Fibroblast of lung (primary cell): ENCODE data around the gene HS1BP3. TPM values are rescaled to one million over a fixed set of nuclear protein-coding genes. Genes with fewer than 3 reads are reported as not detected.
A peak's percentile ranks its signal among the peaks of the same experiment; 100 is the strongest.

Source experiments
- DNase-seq, 2 donors: peaks; one replicate each; pipeline versions ENCODE4 v3.0.0 to v3.0.0-alpha.2; 2010; ENCODE audit warnings: low read depth in 2 of 2
- H2AFZ ChIP-seq: 2 replicates; pipeline ENCODE4 v1.5.1; 2012; ENCODE audit warnings: low read length, control low read depth, inconsistent platforms
- H3K27ac ChIP-seq: 2 replicates; pipeline ENCODE4 v1.5.1; 2011; ENCODE audit warnings: low read length, control low read depth; ENCODE audit not compliant: insufficient read depth
- H3K27me3 ChIP-seq: 2 replicates; pipeline ENCODE4 v1.5.1; 2011; ENCODE audit warnings: mild to moderate bottlenecking, low read length; ENCODE audit not compliant: control insufficient read depth, insufficient read depth
- H3K36me3 ChIP-seq: 2 replicates; pipeline ENCODE4 v1.5.1; 2011; ENCODE audit warnings: low read length; ENCODE audit not compliant: control insufficient read depth, insufficient read depth
- H3K4me1 ChIP-seq: 2 replicates; pipeline ENCODE4 v1.5.1; 2011; ENCODE audit warnings: low read length; ENCODE audit not compliant: control insufficient read depth, insufficient read depth; ENCODE audit errors: extremely low read depth
- H3K4me2 ChIP-seq: 2 replicates; pipeline ENCODE4 v1.5.1; 2011; ENCODE audit warnings: low read length, control low read depth; ENCODE audit not compliant: insufficient read depth; ENCODE audit errors: extremely low read depth
- H3K4me3 ChIP-seq, 4 experiments: fragments of 200-600 bp in 1 of 4; sonication (generic) in 1 of 4; replicated peaks in 1 of 4; 2 replicates each; pipeline ENCODE4 v1.5.1; 2011 to 2016; ENCODE audit warnings: low read length in 4 of 4, low read depth in 3 of 4, mild to moderate bottlenecking in 3 of 4, control low read depth in 2 of 4, inconsistent platforms in 1 of 4, mixed read lengths in 1 of 4; ENCODE audit not compliant: insufficient read depth in 1 of 4; ENCODE audit errors: control extremely low read depth in 1 of 4
- H3K79me2 ChIP-seq: 2 replicates; pipeline ENCODE4 v1.5.1; 2012; ENCODE audit warnings: mild to moderate bottlenecking, low read length, inconsistent platforms; ENCODE audit not compliant: control insufficient read depth, insufficient read depth
- H3K9ac ChIP-seq: 2 replicates; pipeline ENCODE4 v1.5.1; 2011; ENCODE audit warnings: mild to moderate bottlenecking, low read length, control low read depth; ENCODE audit not compliant: insufficient read depth
- H3K9me3 ChIP-seq: 2 replicates; pipeline ENCODE4 v1.5.1; 2012; ENCODE audit warnings: low read depth, low read length; ENCODE audit not compliant: control insufficient read depth, insufficient read depth
- H4K20me1 ChIP-seq: 2 replicates; pipeline ENCODE4 v1.5.1; 2011; ENCODE audit warnings: low read length; ENCODE audit not compliant: control insufficient read depth, insufficient read depth; ENCODE audit errors: extremely low read depth
- CTCF ChIP-seq, 2 donors: IDR thresholded peaks in 1 of 2; conservative IDR thresholded peaks in 1 of 2; 1 replicate in 1 of 2; 2 replicates in 1 of 2; pipeline ENCODE4 v1.5.1; 2011 to 2012; ENCODE audit warnings: low read length in 2 of 2, control low read depth in 1 of 2, inconsistent platforms in 1 of 2, low read depth in 1 of 2, mild to moderate bottlenecking in 1 of 2
- EZH2 ChIP-seq: IDR thresholded peaks from 2 replicates; pipeline ENCODE4 v1.5.1; 2012; ENCODE audit warnings: low read length, control low read depth, mild to moderate bottlenecking; ENCODE audit errors: missing control alignments
- polyA plus RNA-seq, 2 donors: library from polyadenylated mRNA; depleted of rRNA in 1 of 2; stranded (reverse) in 1 of 2; unstranded in 1 of 2; fragments of >200 nt; gene quantifications; 2 replicates each; pipeline ENCODE4 v1.2.1, GENCODE V29; 2011 to 2012; ENCODE audit warnings: missing spikeins in 1 of 2
- total RNA-seq: library from RNA; depleted of rRNA; stranded (reverse); fragments of >200 nt; gene quantifications from 2 replicates; pipeline ENCODE4 v1.2.1, GENCODE V29; 2014

The HS1BP3 gene
- total and polyA plus RNA-seq, 2 donors (not counting 1 experiment from before 2014, with no cell fraction given), result 17.8 to 38.1 TPM

- Histone ChIP-seq H3K4me1 (peaks cover 46% of the 10 kb centered on the region), H3K27me3 (no peaks in the 10 kb centered on the region), H3K79me2 (no peaks in the 10 kb centered on the region), H3K4me2 (no peak overlapping the region), H3K36me3 (no peaks in the 10 kb centered on the region), H4K20me1 (no peaks in the 10 kb centered on the region), H3K27ac (no peak overlapping the region), H3K9me3 (no peaks in the 10 kb centered on the region), H3K4me3 (no peak overlapping the region), H2AFZ (no peak overlapping the region), H3K9ac (no peak overlapping the region)
- no peak for DNase-seq
- no peak for TF ChIP-seq EZH2
- TF ChIP-seq CTCF (conservative IDR thresholded peaks at IDR 0.05 in 1 of 2, IDR thresholded peaks at IDR 0.05 in 1 of 2; ENCODE audit: low read depth in 1 of 2, low read length in 2 of 2), result no peak
Observed at GRCh38 chr2:20588918-20589871, 61.7 kb downstream of the HS1BP3 start.

GRCh38 chr2:20585710-20586594 is 64.9 kb downstream of the HS1BP3 start:
- DNase-seq, result no peak
- peak overlapping the region; percentile 93 for H3K27ac ChIP-seq
- H4K20me1 ChIP-seq, result no peaks in the 10 kb centered on the region
- no peaks in the 10 kb centered on the region for H3K27me3 ChIP-seq
- TF ChIP-seq EZH2, result no peak
- TF ChIP-seq CTCF (conservative IDR thresholded peaks at IDR 0.05 in 1 of 2, IDR thresholded peaks at IDR 0.05 in 1 of 2; ENCODE audit: low read depth in 1 of 2, low read length in 2 of 2), result no peak
- no peak overlapping the region for H2AFZ ChIP-seq
- no peaks in the 10 kb centered on the region for H3K9me3 ChIP-seq
- no peak overlapping the region for H3K4me2 ChIP-seq
- no peak overlapping the region for H3K4me3 ChIP-seq
- H3K4me1 ChIP-seq, result peaks cover 43% of the 10 kb centered on the region
- H3K9ac ChIP-seq, result no peak overlapping the region
- no peaks in the 10 kb centered on the region for H3K36me3 ChIP-seq
- H3K79me2 ChIP-seq, result no peaks in the 10 kb centered on the region

GRCh38 chr2:20585359-20585709 is 65.6 kb downstream of the HS1BP3 start:
- TF ChIP-seq CTCF (conservative IDR thresholded peaks at IDR 0.05 in 1 of 2, IDR thresholded peaks at IDR 0.05 in 1 of 2; ENCODE audit: low read depth in 1 of 2, low read length in 2 of 2) (no peak), EZH2 (no peak)
- no peak overlapping the region for H3K4me2 ChIP-seq
- H2AFZ ChIP-seq, result no peak overlapping the region
- no peaks in the 10 kb centered on the region for H3K27me3 ChIP-seq
- no peaks in the 10 kb centered on the region for H3K79me2 ChIP-seq
- H3K9ac ChIP-seq, result no peak overlapping the region
- no peaks in the 10 kb centered on the region for H4K20me1 ChIP-seq
- no peak for DNase-seq
- H3K9me3 ChIP-seq, result no peaks in the 10 kb centered on the region
- H3K36me3 ChIP-seq, result no peaks in the 10 kb centered on the region
- H3K4me1 ChIP-seq, result peaks cover 39% of the 10 kb centered on the region
- no peak overlapping the region for H3K4me3 ChIP-seq
- H3K27ac ChIP-seq, result peak overlapping the region; percentile 93
